Skeletal muscle tissue (tissue), 4 donors: ENCODE data around the gene RALB. TPM values are rescaled to one million over a fixed set of nuclear protein-coding genes. Genes with fewer than 3 reads are reported as not detected.
A peak's percentile ranks its signal among the peaks of the same experiment; 100 is the strongest.
"Not testable (repeated sequence)": the region's sequence is repeated elsewhere in the genome, so short reads cannot be mapped to it uniquely, and the experiment has no call there.

Source experiments
- H3K27ac ChIP-seq: one replicate; pipeline ENCODE4 v1.7.0; 2013; ENCODE audit warnings: mild to moderate bottlenecking, low read depth, low read length, inconsistent platforms
- H3K27me3 ChIP-seq, 3 donors: one replicate each; pipeline ENCODE4 v1.7.0; 2013; ENCODE audit warnings: low read length in 3 of 3; ENCODE audit not compliant: control insufficient read depth in 3 of 3, insufficient read depth in 3 of 3
- H3K36me3 ChIP-seq, 3 donors: one replicate each; pipeline ENCODE4 v1.7.0; 2013; ENCODE audit warnings: low read length in 3 of 3; ENCODE audit not compliant: control insufficient read depth in 3 of 3, insufficient read depth in 3 of 3
- H3K4me1 ChIP-seq, 3 donors: one replicate each; pipeline ENCODE4 v1.7.0; 2013; ENCODE audit warnings: low read length in 3 of 3, mild to moderate bottlenecking in 3 of 3; ENCODE audit not compliant: control insufficient read depth in 3 of 3, insufficient read depth in 3 of 3
- H3K4me3 ChIP-seq, 3 donors: one replicate each; pipeline ENCODE4 v1.7.0; 2013; ENCODE audit warnings: low read length in 3 of 3
- H3K9ac ChIP-seq, 3 donors: one replicate each; pipeline ENCODE4 v1.7.0; 2013; ENCODE audit warnings: low read length in 3 of 3, mild to moderate bottlenecking in 3 of 3, moderate library complexity in 2 of 3, low read depth in 1 of 3
- H3K9me3 ChIP-seq, 3 donors: one replicate each; pipeline ENCODE4 v1.7.0; 2013; ENCODE audit warnings: low read length in 3 of 3; ENCODE audit not compliant: control insufficient read depth in 3 of 3
- total RNA-seq: library from RNA; depleted of rRNA; stranded (reverse); fragments of >200 nt; gene quantifications from one replicate; pipeline ENCODE4 v1.2.3, GENCODE V29; 2014
- donor health status: Osteomylitis.

The RALB gene
- total RNA-seq, 1 donor from 2014 or later = 36.0 TPM

DNA sequence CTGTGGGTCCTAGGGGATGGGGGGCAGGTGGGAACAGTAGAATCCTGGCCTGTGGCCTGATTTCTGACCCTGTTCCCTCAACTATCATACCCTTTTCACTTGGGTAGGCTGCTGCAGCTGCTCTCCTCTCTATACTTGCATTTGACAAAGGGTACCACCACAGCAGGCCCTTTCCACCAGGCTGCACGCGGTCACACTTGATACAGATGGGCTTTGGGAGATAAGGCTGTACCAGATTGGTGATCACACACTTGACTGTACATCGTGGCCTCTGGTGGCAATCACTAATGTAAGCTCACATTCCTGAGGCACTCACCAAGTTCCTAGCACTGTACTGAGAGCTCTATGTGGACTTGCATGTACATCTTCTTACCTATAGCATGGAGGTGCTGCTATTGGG lies 1.6 kb upstream of the RALB start:
- Histone ChIP-seq H3K27me3 (no peaks in the 10 kb centered on the region), H3K4me3 (no peak overlapping the region), H3K4me1 (peaks cover 14 to 32% (median 28%) of the 10 kb centered on the region in 3 donors)

DNA sequence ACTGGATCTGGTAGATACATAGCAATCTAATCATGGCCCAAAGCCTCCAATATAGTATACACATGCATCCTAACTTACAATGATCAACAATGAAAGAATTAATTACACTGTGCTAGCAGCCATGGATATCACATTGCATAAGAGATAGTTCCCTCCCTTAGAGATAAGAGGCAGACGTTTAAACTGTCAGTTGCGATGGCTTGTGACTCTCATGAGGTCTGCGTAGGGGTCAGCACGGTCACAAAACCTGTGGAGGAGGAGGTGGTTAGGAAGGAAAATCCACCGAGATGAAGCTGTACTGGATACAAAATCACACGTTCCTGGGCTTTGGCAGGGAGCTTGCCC lies 800 bp upstream of the RALB start:
- H3K27ac ChIP-seq = peak overlapping the region; percentile 55
- H3K9me3 ChIP-seq = no peaks in the 10 kb centered on the region
- no peaks in the 10 kb centered on the region for H3K36me3 ChIP-seq
- peaks cover 16 to 30% (median 28%) of the 10 kb centered on the region in 3 donors for H3K4me1 ChIP-seq
- peak overlapping the region; percentile 81 to 90 (median 90) for H3K4me3 ChIP-seq
- H3K27me3 ChIP-seq = no peaks in the 10 kb centered on the region
- H3K9ac ChIP-seq = peak overlapping the region; percentile 5 to 89 (median 48)

More for the DNA sequence above, 1.6 kb upstream of the RALB start:
- H3K9ac ChIP-seq = peak overlapping the region in 1 of 3 donors; percentile 28
- H3K9me3 ChIP-seq = no peaks in the 10 kb centered on the region
- no peak overlapping the region for H3K27ac ChIP-seq
- no peaks in the 10 kb centered on the region for H3K36me3 ChIP-seq

DNA sequence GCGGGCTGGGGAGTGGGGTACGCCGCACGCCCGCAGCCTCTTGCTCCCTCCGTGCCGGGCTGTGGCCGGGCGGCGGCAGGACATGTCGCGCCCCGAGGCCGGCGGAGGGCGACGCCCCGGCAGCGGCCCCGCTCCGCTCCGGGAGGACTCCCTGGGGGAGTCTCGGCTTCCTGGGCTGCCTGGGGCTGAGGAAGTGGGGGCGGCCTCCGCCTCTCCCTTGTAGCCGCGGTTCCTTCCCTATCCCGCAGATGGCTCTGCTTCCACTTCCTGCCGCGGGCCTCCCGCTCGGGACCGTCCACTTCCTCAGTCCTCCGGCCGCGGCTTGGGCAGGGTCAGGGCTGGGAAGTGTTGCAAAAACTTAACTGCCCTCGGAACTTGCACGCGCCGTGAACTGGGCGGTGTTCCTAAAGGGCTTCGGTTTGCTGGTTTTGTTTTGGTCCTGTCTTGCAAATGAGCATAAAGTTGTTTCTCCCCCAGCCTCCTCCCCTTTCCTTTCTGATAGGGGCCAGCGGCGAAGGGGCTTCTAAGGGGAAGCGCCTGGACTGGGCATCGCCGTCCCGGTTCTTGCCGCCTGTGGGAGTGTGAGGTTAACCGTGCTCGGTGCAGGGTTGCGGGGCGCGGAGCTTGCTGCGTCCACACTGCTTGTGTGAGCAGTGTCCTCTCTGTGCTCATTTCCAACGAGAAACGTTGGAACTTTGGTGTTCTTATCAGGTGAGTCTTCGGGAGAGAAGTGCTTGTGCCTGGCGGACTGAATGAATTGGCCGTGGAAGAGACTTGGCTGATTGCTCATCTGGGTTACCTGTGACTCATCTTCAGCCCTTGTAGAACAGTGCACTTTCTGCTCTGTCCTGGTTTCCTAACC lies 600 bp downstream of the RALB start:
- Histone ChIP-seq H3K27me3 (no peaks in the 10 kb centered on the region), H3K27ac (peak overlapping the region; percentile 75), H3K4me1 (peaks cover 19 to 32% (median 32%) of the 10 kb centered on the region in 3 donors)

DNA sequence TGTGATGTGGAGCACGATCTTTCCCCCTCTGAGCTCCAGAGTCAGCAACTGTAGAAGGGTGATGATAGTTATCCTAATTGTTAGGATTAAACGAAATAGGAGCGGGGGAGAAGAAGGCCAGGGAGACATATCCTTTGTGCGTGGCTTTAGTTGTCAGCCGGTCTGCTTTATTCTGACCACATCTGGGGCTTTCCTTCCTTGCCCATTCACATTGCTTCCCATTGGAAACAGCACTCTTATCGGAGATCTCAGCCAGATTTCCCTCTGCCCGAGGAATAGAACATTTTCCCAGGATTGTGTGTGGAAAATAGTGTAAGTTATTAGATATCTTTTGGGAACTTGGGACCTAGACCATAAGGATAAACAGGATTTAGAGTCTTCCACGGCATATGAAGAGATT lies 1.5 kb downstream of the RALB start:
- Histone ChIP-seq H3K9me3 (no peaks in the 10 kb centered on the region), H3K27me3 (no peaks in the 10 kb centered on the region), H3K27ac (no peak overlapping the region), H3K4me3 (peak overlapping the region; percentile 89 to 90 (median 90)), H3K36me3 (peaks cover 0 to 3% (median 0%) of the 10 kb centered on the region in 3 donors), H3K9ac (peak overlapping the region in 2 of 3 donors; percentile 86 to 89), H3K4me1 (peaks cover 19 to 35% (median 32%) of the 10 kb centered on the region in 3 donors)

More for the DNA sequence above, 600 bp downstream of the RALB start:
- H3K4me3 ChIP-seq = peak overlapping the region; percentile 89 to 90 (median 90)
- no peaks in the 10 kb centered on the region for H3K9me3 ChIP-seq
- peaks cover 0 to 2% (median 0%) of the 10 kb centered on the region in 3 donors for H3K36me3 ChIP-seq
- H3K9ac ChIP-seq = peak overlapping the region; percentile 72 to 89 (median 86)

DNA sequence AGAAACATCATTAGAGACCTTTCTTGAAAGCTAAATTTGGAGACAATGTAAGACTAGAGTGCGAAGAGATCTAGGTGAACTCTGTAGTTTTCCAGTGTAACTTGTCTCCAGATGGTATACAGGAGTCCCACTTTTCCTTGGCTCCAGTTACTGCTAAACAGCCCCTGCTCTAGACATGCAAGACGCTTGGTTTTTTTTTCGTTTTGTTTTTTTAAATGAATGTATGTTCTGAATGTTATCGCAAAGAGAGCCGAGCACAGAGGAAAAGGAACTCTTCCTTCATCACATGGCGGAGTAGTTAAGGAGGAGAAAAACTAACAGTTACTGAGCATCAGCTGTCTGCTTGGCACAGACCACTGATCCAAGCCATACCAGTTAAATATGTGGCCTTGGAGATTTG lies 2.4 kb downstream of the RALB start:
- H3K4me1 ChIP-seq = peaks cover 19 to 35% (median 32%) of the 10 kb centered on the region in 3 donors
- no peaks in the 10 kb centered on the region for H3K27me3 ChIP-seq
- no peak overlapping the region for H3K27ac ChIP-seq
- no peaks in the 10 kb centered on the region for H3K9me3 ChIP-seq
- peak overlapping the region in 1 of 3 donors; percentile 3 for H3K4me3 ChIP-seq
- H3K36me3 ChIP-seq = peaks cover 0 to 3% (median 0%) of the 10 kb centered on the region in 3 donors
- no peak overlapping the region for H3K9ac ChIP-seq

DNA sequence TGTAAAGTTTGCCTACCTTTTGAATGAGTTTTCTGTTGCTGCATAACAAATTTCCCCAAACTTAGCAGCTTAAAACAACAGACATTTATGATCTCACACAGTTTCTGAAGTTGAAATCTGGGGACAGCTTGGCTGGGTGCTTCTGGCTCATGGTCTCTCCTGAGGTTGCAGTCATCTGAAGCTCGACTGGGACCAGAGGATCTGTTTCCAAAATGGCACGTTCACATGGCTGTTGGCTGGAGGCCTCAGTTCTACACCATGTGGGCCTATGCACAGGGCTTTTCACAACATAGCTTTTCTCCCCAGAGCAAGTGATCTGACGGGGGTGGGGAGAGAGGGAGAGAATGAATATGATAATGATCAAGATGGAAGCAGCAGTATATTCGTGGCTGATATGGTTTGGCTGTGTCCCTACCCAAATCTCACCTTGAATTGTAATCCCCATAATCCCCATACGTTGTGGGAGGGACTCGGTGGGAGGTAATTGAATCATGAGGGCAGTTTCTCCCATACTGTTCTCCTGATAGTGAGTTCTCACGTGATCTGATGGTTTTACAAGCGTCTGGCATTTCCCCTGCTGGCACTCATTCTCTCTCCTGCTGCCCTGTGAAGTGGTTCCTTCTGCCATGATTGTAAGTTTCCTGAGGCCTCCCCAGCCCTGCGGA lies 3.5 kb downstream of the RALB start:
- Histone ChIP-seq H3K4me1 (peaks cover 21 to 35% (median 35%) of the 10 kb centered on the region in 3 donors), H3K27me3 (no peaks in the 10 kb centered on the region), H3K4me3 (no peak overlapping the region), H3K9ac (no peak overlapping the region), H3K9me3 (no peaks in the 10 kb centered on the region), H3K36me3 (peaks cover 0 to 3% (median 0%) of the 10 kb centered on the region in 3 donors), H3K27ac (no peak overlapping the region)

DNA sequence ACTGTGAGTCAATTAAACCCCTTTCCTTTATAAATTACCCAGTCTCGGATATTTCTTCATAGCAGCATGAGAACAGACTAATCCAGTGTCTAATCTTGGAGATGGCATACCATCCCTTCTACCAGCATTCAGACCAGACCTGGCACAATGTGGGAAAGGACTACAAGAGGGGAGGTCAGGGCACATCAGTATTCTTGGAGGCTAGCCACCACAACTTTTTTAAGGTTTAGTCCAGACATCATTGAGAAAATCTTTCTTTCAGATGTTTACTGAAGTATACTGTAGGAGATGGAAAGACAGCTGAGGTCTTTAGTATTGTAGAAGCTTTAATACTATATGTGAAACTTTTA lies 4.0 kb downstream of the RALB start:
- H3K27me3 ChIP-seq = no peaks in the 10 kb centered on the region
- H3K27ac ChIP-seq = no peak overlapping the region
- no peak overlapping the region for H3K9ac ChIP-seq
- no peaks in the 10 kb centered on the region for H3K9me3 ChIP-seq
- H3K36me3 ChIP-seq = peaks cover 0 to 3% (median 0%) of the 10 kb centered on the region in 3 donors
- H3K4me3 ChIP-seq = no peak overlapping the region
- H3K4me1 ChIP-seq = peaks cover 22 to 36% (median 34%) of the 10 kb centered on the region in 3 donors

DNA sequence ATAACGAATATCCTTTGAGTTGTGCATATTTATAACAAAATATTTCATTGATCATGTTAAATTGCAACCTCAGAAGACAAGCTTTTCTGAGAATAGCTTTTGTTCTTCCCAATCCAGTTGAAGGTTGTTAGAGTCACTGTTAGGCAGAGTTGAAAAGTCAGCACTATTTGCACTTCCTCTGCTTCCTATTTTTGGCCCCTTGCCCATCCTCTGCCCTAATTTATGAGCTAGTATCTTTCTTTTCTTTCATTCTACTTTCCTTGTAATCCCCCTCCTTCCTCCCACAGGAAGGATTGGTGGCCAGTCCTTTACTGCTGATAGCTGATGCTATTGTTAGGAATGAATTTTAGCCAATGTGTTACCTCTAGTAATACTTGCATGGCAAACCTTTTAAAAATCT lies 4.9 kb downstream of the RALB start:
- H3K36me3 ChIP-seq = peaks cover 0 to 3% (median 0%) of the 10 kb centered on the region in 3 donors
- H3K9ac ChIP-seq = no peak overlapping the region
- H3K4me3 ChIP-seq = no peak overlapping the region
- no peak overlapping the region for H3K27ac ChIP-seq
- H3K9me3 ChIP-seq = no peaks in the 10 kb centered on the region
- no peaks in the 10 kb centered on the region for H3K27me3 ChIP-seq
- peaks cover 23 to 33% (median 31%) of the 10 kb centered on the region in 3 donors for H3K4me1 ChIP-seq

DNA sequence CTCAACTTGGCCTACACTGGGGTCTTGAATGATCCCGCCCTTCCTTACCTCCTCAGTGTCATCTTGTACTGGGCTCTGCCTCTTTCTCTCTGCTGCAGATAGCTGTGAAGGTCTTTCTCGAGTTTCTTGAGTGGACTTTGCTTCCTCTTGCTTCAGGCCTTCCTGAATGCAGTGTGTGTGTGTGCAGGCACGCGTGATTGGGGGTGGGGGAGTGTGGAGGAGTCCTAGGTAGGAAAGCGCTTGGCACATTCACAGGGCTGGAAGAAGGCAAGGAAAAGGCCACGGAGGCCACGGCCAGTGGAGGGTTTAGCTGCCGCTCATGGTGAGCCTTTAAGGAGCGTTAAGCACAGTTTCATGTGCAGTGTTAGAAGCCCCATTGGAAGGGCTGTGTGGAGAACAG lies 5.5 kb downstream of the RALB start:
- H3K9me3 ChIP-seq = no peaks in the 10 kb centered on the region
- no peak overlapping the region for H3K27ac ChIP-seq
- peaks cover 23 to 31% (median 31%) of the 10 kb centered on the region in 3 donors for H3K4me1 ChIP-seq
- no peak overlapping the region for H3K4me3 ChIP-seq
- H3K27me3 ChIP-seq = no peaks in the 10 kb centered on the region
- H3K36me3 ChIP-seq = peaks cover 0 to 3% (median 0%) of the 10 kb centered on the region in 3 donors
- H3K9ac ChIP-seq = no peak overlapping the region

DNA sequence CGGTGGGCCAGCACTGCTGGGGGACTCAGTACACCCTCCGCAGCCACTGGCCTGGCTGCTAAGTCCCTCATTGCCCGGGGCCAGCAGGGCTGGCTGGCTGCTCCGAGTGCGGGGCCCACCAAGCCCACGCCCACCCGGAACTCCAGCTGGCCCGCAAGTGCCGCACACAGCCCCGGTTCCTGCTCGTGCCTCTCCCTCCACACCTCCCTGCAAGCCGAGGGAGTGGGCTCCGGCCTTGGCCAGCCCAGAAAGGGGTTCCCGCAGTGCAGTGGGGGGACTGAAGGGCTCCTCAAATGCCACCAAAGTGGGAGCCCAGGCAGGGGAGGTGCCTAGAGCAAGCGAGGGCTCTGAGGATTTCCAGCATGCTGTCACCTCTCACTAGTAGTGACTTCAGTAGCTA lies 7.3 kb downstream of the RALB start:
- not testable (repeated sequence) for H3K36me3 ChIP-seq, H3K9me3 ChIP-seq, H3K27ac ChIP-seq, H3K4me3 ChIP-seq, H3K27me3 ChIP-seq, H3K9ac ChIP-seq
- H3K4me1 ChIP-seq = peaks cover 15 to 18% (median 17%) of the 10 kb centered on the region in 3 donors
